Retinal pigment epithelial cell (primary cell): ENCODE data around the gene KCNH6.

Experiments
- DNase-seq: peaks from one replicate; pipeline ENCODE4 v3.0.0-alpha.2; 2010; ENCODE audit warnings: low read depth
- H3K4me3 ChIP-seq: 2 replicates; pipeline ENCODE4 v1.5.1; 2011; ENCODE audit warnings: mild to moderate bottlenecking, low read length, control low read depth, moderate library complexity
- TF ChIP-seq, protein P1 (sequence below): conservative IDR thresholded peaks from 2 replicates; pipeline ENCODE4 v1.5.1; 2011; ENCODE audit warnings: low read depth, low read length, control low read depth, inconsistent platforms

KCNH6 gene

DNA sequence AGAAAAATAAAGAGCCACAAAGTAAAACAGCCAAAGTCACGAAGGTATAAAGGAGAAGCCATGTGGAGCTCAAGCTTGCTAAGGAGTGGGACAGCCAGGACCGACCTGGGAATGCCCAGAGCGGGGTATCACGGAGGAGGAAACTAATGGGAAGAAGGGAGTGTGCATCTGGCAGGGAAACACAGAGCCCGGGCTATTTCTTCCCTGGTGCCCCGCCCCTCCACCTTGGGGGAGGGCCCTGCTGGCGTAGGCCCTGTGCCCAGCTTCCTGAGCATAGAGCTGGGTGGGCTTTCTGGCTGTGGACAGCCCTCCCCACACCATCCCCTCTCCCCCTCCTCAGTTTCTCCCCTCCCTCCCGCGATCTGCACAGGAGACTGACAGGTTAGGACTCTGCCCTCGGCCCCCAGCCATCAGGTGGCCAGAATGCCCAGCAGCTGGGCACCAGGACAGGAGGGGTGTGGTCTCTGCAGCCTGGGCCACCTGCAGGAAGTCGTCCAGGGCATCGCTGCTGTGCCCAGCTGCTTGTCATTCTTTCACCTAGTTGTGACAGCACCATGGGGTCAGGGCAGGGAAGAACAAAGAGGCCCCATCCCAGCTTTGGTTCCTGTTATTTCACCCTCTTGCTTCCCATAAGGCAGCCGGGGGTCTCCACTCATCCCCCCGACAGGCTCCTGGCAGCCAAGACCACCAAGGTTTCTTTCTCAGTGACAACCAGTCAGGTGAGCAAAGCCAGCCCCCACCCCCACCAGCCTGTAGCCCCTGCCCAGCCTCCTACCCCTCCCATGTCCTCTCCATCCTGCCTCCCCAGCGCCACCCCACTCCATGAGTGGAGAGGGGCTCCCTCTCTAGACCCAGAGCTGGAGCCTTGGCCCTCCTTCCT, 20.0 kb downstream of the KCNH6 start:
- H3K4me3 ChIP-seq: no peak overlapping the region
- DNase-seq: no peak
- TF ChIP-seq, protein P1, sequence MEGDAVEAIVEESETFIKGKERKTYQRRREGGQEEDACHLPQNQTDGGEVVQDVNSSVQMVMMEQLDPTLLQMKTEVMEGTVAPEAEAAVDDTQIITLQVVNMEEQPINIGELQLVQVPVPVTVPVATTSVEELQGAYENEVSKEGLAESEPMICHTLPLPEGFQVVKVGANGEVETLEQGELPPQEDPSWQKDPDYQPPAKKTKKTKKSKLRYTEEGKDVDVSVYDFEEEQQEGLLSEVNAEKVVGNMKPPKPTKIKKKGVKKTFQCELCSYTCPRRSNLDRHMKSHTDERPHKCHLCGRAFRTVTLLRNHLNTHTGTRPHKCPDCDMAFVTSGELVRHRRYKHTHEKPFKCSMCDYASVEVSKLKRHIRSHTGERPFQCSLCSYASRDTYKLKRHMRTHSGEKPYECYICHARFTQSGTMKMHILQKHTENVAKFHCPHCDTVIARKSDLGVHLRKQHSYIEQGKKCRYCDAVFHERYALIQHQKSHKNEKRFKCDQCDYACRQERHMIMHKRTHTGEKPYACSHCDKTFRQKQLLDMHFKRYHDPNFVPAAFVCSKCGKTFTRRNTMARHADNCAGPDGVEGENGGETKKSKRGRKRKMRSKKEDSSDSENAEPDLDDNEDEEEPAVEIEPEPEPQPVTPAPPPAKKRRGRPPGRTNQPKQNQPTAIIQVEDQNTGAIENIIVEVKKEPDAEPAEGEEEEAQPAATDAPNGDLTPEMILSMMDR: no peak

DNA sequence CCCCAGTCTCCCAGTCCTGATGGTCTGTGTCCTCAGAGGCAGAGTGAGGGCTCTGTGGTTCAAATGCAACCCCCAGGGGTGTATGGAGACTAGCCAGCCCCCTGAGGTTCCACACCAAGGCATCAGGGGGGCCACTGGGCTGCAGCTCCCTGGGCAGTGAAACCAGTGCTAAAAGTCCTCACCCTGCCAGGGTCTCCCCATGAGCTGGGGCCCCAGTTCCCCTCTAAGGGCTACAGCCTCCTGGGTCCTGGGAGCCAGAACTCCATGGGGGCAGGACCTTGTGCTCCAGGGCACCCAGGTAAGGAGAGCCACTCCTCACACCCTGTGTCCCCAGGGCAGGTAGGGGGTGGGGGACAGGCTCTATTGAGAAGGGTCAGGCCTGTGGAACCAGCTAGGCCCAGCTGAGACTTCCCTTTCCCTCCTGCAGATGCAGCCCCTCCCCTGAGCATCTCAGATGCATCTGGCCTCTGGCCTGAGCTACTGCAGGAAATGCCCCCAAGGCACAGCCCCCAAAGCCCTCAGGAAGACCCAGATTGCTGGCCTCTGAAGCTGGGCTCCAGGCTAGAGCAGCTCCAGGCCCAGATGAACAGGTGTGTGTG, 20.8 kb downstream of the KCNH6 start:
- no peak overlapping the region for H3K4me3 ChIP-seq
- no peak for DNase-seq
- TF ChIP-seq, protein P1: no peak

DNA sequence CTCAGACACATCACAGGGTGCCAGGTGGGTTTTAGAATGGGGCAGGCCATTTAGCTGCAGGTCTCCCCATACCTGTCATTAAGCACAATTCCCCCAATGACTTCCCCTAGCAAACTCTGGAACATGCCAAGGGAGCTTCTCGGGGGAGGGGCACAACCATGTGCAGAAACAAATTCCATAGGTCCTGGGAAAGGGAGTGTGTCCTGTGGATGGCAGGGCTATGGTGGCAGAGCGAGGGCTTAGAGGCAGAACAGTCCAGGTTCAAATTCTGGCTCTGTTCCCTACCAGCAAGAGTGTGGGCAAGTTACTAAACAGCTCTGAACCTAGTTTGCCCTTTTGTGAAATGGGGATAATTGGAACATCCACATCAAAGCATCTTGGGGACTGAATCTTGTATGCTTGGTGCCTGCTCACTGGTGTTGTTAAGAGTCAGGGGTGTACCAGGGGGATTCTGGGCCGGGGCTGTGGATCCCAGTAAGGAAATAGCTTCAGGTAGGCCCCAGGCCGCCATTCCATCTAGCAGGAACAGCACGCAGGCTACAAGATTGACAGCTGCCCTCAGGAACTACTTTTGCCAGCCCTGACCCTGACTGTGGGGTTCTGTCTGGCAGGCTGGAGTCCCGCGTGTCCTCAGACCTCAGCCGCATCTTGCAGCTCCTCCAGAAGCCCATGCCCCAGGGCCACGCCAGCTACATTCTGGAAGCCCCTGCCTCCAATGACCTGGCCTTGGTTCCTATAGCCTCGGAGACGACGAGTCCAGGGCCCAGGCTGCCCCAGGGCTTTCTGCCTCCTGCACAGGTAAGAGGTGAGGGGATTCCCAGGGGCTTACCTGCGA, 21.5 kb downstream of the KCNH6 start:
- no peak overlapping the region for H3K4me3 ChIP-seq
- no peak for DNase-seq
- TF ChIP-seq, protein P1: no peak

DNA sequence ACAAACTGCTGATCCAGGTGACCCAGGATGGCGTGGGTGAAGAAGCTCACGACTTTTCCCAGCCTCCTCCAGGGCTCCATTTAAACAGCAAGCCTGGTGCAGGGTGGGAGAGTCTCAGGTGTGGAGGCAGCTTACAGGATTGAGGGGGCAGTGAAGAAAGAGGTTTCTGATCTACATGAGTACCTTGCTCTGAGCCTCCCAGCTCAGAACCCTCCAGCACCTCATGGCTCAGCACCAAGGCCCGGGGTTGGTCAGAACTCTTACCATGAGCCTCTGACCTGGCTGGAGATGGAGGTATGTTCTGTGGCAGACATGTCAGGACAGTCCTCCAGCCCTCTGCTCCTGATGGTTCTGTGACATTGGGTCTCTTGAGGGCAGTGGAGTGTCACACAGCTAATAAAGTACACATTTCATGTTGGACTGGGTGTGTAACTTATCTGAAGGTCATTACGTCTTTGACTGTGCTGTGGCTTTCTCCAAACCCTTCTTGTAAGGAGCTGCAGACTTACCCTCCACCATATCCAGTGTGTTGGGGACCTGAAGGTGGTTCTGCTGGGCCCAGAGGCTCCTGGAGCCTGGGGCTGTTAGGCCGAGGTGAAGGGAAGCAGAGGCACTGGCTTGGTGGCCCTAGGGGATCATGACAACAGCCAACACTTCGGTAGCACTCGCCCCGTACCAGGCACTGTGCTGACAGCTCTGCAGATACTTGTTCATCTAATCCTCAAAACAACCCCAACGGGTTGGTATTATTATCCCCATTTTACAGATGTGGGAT, 23.3 kb downstream of the KCNH6 start:
- no peak overlapping the region for H3K4me3 ChIP-seq
- TF ChIP-seq, protein P1: no peak
- DNase-seq: no peak

DNA sequence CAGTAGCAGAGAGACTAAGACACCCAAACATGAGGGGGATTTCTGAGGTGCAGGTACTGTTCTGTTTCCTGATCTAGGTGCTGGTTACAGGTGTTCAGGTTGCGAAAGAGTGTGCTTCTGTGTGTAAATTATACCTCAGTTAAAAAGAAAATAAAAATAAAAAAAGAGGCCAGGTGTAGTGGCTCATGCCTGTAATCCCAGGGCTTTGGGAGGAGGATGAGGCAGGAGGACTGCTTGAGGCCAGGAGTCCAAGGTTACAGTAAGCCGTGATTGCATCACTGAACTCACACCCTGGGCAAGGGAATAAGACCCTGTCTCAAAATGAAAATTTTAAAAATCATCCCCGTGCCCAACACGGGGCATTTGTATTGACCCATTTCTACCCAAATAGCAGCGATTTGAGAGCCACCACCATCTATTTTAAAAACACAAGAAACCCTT, 23.9 kb downstream of the KCNH6 start:
- TF ChIP-seq, protein P1: no peak
- H3K4me3 ChIP-seq: no peak overlapping the region
- no peak for DNase-seq

DNA sequence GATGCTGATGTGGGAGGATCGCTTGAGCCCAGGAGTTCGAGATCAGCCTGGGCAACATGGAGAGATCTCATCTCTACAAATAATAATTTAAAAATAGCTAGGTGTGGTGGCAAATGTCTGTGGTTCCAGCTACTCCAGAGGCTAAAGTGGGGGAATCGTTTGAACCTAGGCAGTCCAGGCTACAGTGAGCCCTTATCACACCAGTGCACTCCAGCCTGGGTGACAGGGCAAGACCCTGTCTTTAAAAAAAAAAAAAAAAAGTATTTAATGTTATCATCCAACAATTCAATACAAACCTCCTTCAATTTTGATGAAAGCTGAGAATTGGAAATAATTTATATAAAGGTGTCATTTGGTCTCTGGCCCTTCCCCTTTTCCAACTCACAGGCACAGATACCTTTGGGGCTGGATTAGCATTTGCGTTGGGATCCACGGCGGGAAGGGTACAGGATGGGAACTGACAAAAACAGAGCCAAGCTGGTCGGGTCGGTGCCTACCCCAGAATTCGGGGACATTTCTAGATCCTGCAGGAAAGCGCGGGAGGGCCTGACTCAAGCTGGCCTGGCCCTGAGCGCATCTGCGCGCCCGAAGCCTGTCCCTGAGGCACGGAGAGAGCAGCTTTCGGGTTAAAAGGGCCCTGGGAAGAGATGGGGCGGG, 26.3 kb downstream of the KCNH6 start:
- peak overlapping the region; percentile 72 for H3K4me3 ChIP-seq
- TF ChIP-seq, protein P1: no peak
- no peak for DNase-seq
